NB4 (cell line): ENCODE data around the gene POFUT2.

Experiments used
- DNase-seq: peaks from one replicate; pipeline ENCODE4 v3.0.0; 2010; ENCODE audit warnings: low read depth
- H3K4me3 ChIP-seq: one replicate; pipeline ENCODE4 v1.5.1; 2011; ENCODE audit warnings: mild to moderate bottlenecking, low read depth, low read length, moderate library complexity
- CTCF ChIP-seq: IDR thresholded peaks from one replicate; pipeline ENCODE4 v1.5.1; 2012; ENCODE audit warnings: low read depth, low read length
- MAX ChIP-seq: IDR thresholded peaks from 2 replicates; pipeline ENCODE4 v1.6.1; 2011; ENCODE audit warnings: low read depth, low read length
- MYC ChIP-seq: IDR thresholded peaks from 2 replicates; pipeline ENCODE4 v1.6.1; 2011; ENCODE audit warnings: low read depth, low read length
- POLR2A ChIP-seq: IDR thresholded peaks from 2 replicates; pipeline ENCODE4 v1.6.1; 2011; ENCODE audit warnings: mild to moderate bottlenecking; ENCODE audit not compliant: insufficient read length; ENCODE audit errors: extremely low read depth

Gene POFUT2

GRCh38 chr21:45222001-45222400, 65.7 kb downstream of the POFUT2 start:
- no peak overlapping the region for H3K4me3 ChIP-seq
- no peak for TF ChIP-seq MYC
- no peak for TF ChIP-seq POLR2A
- no peak for TF ChIP-seq MAX
- TF ChIP-seq CTCF = no peak
- DNase-seq = no peak

GRCh38 chr21:45220714-45221490, 66.8 kb downstream of the POFUT2 start:
- H3K4me3 ChIP-seq = no peak overlapping the region
- DNase-seq = no peak
- TF ChIP-seq CTCF = no peak
- TF ChIP-seq MYC = no peak
- TF ChIP-seq POLR2A = no peak
- no peak for TF ChIP-seq MAX

DNA sequence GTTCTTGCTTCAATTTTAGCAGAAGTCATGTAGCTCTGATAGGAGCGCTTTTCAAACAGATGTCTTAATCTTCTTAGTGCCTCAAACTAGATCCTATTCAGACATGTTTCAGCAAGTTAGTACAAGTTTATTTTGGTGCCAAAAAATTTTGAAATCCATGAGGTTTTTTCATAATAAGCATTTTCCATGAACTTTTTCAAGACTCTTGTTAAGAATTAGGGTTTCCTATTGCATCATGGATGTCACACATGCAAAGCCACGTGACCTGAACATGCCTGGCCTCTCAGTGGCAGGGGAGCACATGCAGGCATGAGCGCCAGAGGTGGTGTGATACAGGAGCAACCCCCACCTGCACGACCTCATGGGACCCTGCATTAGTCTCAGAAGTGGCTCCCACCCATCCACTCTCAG, 67.6 kb downstream of the POFUT2 start:
- TF ChIP-seq MAX (no peak), MYC (no peak), POLR2A (no peak), CTCF (no peak)
- DNase-seq = no peak
- H3K4me3 ChIP-seq = no peak overlapping the region

GRCh38 chr21:45219517-45219916, 68.2 kb downstream of the POFUT2 start:
- no peak overlapping the region for H3K4me3 ChIP-seq
- DNase-seq = no peak
- TF ChIP-seq POLR2A (no peak), MAX (no peak), MYC (no peak), CTCF (no peak)

- no peak for DNase-seq
- H3K4me3 ChIP-seq = no peak overlapping the region
- TF ChIP-seq CTCF (no peak), MAX (no peak), POLR2A (no peak), MYC (no peak)
Observed at GRCh38 chr21:45217010-45217409, 70.7 kb downstream of the POFUT2 start.
